OCI-LY3 (cell line): ENCODE measurements around the gene MDFI.

ENCODE experiments used
- H2AFZ ChIP-seq: fragments of 200-600, 300-600 bp; shearing (Covaris generic); 2 replicates; pipeline ENCODE4 v1.6.0; 2014; ENCODE audit warnings: antibody characterized with exemption, low read depth, low read length
- H3K27ac ChIP-seq: fragments of 200-600, 300-600 bp; sonication (generic); 2 replicates; pipeline ENCODE4 v1.5.1; 2014; ENCODE audit warnings: mild to moderate bottlenecking, low read length, moderate library complexity, mixed read lengths
- H3K27me3 ChIP-seq: fragments of 200-600, 300-600 bp; sonication (generic); 2 replicates; pipeline ENCODE4 v1.6.1; 2014; ENCODE audit warnings: low read depth, low read length, mixed read lengths
- H3K36me3 ChIP-seq: fragments of 200-600, 300-600 bp; sonication (generic); replicated peaks from 2 replicates; pipeline ENCODE3; 2014; ENCODE audit warnings: low read depth, low read length, mixed read lengths
- H3K4me1 ChIP-seq: fragments of 300-600, 200-600 bp; sonication (generic); 2 replicates; pipeline ENCODE4 v1.6.1; 2014; ENCODE audit warnings: low read length, mixed read lengths
- H3K4me2 ChIP-seq: fragments of 200-600, 300-600 bp; sonication (generic); 2 replicates; pipeline ENCODE4 v1.6.1; 2014; ENCODE audit warnings: low read length, mixed read lengths
- H3K4me3 ChIP-seq: fragments of 300-600, 200-600 bp; sonication (generic); 2 replicates; pipeline ENCODE4 v1.5.1; 2014; ENCODE audit warnings: antibody characterized with exemption, mild to moderate bottlenecking, low read length, moderate library complexity
- H3K79me2 ChIP-seq: fragments of 300-600, 200-600 bp; shearing (Covaris generic); 2 replicates; pipeline ENCODE4 v1.6.1; 2014; ENCODE audit warnings: mild to moderate bottlenecking, low read length, mixed read lengths
- H3K9ac ChIP-seq: fragments of 300-600, 200-600 bp; shearing (Covaris generic); 2 replicates; pipeline ENCODE4 v1.6.0; 2014; ENCODE audit warnings: mild to moderate bottlenecking, low read length, moderate library complexity
- H3K9me3 ChIP-seq: fragments of 200-600, 300-600 bp; shearing (Covaris generic); 2 replicates; pipeline ENCODE4 v1.6.1; 2014; ENCODE audit warnings: low read length, mixed read lengths; ENCODE audit not compliant: insufficient read depth
- H4K20me1 ChIP-seq: fragments of 200-600, 300-600 bp; sonication (generic); 2 replicates; pipeline ENCODE4 v1.6.1; 2016; ENCODE audit warnings: low read length, mixed read lengths; ENCODE audit not compliant: insufficient read depth
- EZH2phosphoT487 ChIP-seq: fragments of 200-600 bp; shearing (Covaris generic); IDR thresholded peaks from 2 replicates; pipeline ENCODE4 v1.6.1; 2018; ENCODE audit warnings: antibody characterized with exemption, mixed run types, low read depth
- TF ChIP-seq, protein P1 (sequence below): fragments of 200-600, 300-600 bp; sonication (generic); IDR thresholded peaks from 2 replicates; pipeline ENCODE4 v1.5.1; 2014; ENCODE audit warnings: antibody characterized with exemption, low read length, low read depth

Gene MDFI

DNA sequence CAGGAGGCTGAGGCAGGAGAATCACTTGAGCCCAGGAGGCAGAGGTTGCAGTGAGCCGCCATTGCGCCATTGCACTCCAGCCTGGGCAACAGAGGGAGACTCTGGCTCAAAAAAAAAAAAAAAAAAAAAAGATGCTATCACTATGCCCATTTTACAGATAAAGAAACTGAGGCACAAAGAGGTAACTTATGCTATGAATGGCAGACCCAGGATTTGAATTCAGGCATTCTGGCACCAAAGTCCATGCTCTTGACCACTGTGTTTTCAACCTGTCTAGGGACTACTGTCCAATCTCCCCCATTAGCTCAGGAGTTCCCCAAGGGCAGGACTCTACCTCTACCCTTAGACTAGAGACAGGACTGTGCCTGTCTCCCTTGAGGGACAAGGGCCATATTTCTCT lies 9.1 kb upstream of the MDFI start:
- no peaks in the 10 kb centered on the region for H4K20me1 ChIP-seq

DNA sequence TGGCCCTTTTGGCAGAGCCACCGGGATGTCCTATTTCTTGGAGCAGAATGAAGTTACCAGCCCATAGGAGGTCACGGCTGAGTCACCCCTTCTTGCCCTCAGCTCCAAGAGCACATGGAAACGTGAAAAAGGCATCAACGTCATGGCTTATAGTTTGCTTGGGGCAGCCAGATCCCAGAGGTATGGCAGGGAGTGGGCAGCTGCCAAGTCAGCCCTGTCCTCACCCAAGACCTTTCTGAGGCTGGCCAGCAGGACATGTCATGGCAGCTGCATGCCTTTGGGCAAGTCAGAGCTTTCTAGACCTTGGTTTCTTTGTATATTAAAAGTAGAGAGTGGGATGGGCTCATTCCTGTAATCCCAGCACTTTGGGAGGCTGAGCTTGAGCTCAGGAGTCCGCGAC lies 8.2 kb upstream of the MDFI start:
- Histone ChIP-seq H3K4me3 (no peak overlapping the region), H3K27me3 (peaks cover 18% of the 10 kb centered on the region), H3K9me3 (no peaks in the 10 kb centered on the region), H3K4me1 (peaks cover 4% of the 10 kb centered on the region; the same call in 1 of the 2 replicates), H2AFZ (no peak overlapping the region), H3K79me2 (no peaks in the 10 kb centered on the region), H3K9ac (no peak overlapping the region), H3K27ac (no peak overlapping the region), H4K20me1 (no peaks in the 10 kb centered on the region), H3K4me2 (no peak overlapping the region), H3K36me3 (no peaks in the 10 kb centered on the region)
- TF ChIP-seq, protein P1, sequence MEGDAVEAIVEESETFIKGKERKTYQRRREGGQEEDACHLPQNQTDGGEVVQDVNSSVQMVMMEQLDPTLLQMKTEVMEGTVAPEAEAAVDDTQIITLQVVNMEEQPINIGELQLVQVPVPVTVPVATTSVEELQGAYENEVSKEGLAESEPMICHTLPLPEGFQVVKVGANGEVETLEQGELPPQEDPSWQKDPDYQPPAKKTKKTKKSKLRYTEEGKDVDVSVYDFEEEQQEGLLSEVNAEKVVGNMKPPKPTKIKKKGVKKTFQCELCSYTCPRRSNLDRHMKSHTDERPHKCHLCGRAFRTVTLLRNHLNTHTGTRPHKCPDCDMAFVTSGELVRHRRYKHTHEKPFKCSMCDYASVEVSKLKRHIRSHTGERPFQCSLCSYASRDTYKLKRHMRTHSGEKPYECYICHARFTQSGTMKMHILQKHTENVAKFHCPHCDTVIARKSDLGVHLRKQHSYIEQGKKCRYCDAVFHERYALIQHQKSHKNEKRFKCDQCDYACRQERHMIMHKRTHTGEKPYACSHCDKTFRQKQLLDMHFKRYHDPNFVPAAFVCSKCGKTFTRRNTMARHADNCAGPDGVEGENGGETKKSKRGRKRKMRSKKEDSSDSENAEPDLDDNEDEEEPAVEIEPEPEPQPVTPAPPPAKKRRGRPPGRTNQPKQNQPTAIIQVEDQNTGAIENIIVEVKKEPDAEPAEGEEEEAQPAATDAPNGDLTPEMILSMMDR = no peak

More for the DNA sequence above, 9.1 kb upstream of the MDFI start:
- no peaks in the 10 kb centered on the region for H3K36me3 ChIP-seq
- no peak for TF ChIP-seq EZH2phosphoT487
- TF ChIP-seq, protein P1 = no peak
- peaks cover 7% of the 10 kb centered on the region; the same call in 1 of the 2 replicates for H3K4me1 ChIP-seq
- no peak overlapping the region for H3K4me2 ChIP-seq
- no peak overlapping the region for H3K27ac ChIP-seq
- H3K79me2 ChIP-seq = no peaks in the 10 kb centered on the region
- no peak overlapping the region for H3K9ac ChIP-seq
- peaks cover 18% of the 10 kb centered on the region for H3K27me3 ChIP-seq
- no peaks in the 10 kb centered on the region for H3K9me3 ChIP-seq
- no peak overlapping the region for H2AFZ ChIP-seq
- H3K4me3 ChIP-seq = no peak overlapping the region

DNA sequence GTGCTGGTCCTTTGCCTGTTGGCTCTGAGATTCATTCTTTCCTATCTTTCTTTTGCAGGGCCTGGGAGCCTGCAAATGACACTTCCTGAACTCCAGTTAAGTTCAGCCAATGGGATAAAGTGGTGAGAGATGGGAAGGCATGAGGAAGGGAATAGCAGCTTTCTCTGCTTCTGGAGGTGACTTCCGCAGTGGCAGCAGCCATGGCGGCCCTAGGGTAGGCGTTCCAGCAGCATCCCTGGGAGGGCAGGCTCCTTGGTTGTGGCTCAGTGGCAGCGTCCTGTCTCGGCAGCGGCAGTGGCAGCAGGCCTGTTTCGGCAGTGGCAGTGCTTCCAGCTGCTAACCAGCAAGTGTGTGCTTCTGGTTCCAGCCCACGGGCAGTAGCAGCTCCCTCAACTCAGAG lies 7.3 kb upstream of the MDFI start:
- Histone ChIP-seq H3K36me3 (no peaks in the 10 kb centered on the region), H3K27ac (no peak overlapping the region), H3K9ac (no peak overlapping the region), H3K4me1 (no peaks in the 10 kb centered on the region), H3K27me3 (peaks cover 18% of the 10 kb centered on the region), H3K4me2 (no peak overlapping the region), H2AFZ (no peak overlapping the region), H4K20me1 (no peaks in the 10 kb centered on the region), H3K9me3 (no peaks in the 10 kb centered on the region), H3K79me2 (no peaks in the 10 kb centered on the region), H3K4me3 (no peak overlapping the region)
- TF ChIP-seq, protein P1 = no peak
- TF ChIP-seq EZH2phosphoT487 = no peak

DNA sequence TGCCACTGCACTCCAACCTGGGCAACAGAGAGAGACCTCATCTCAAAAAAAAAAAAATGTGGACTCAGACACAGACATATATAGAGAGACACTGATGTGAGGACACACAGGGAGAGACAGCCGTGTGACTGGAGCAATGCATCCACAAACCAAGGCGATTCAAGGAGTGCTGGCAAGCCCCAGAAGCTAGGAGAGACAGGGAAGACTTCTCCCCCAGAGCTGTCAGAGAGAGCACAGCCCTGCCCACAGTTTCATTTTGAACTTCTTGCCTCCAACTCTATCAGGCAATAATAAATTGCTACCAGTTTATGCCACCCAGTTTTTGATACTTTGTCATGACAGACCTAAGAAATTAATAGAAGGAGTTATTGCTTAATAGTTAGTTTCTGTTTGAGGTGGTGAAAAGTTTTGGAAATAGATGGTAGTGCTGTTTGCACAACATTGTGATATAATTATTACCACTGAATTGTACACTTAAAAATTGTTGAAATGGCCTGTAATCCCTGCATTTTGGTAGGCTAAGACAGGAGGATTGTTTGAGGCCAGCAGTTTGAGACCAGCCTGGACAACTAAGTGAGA lies 5.1 kb upstream of the MDFI start:
- Histone ChIP-seq H2AFZ (no peak overlapping the region), H3K27ac (no peak overlapping the region), H3K79me2 (no peaks in the 10 kb centered on the region), H3K4me2 (no peak overlapping the region), H3K4me1 (no peaks in the 10 kb centered on the region), H3K4me3 (no peak overlapping the region), H3K9ac (no peak overlapping the region), H3K9me3 (no peaks in the 10 kb centered on the region), H3K27me3 (peaks cover 18% of the 10 kb centered on the region), H4K20me1 (no peaks in the 10 kb centered on the region), H3K36me3 (no peaks in the 10 kb centered on the region)
- TF ChIP-seq EZH2phosphoT487 = no peak
- TF ChIP-seq, protein P1 = no peak
